Measurements from ENCODE around the gene CCT7.

GRCh38 chr2:73300926-73301325 lies 66.8 kb downstream of the CCT7 start:
- no peak for TF ChIP-seq POLR2AphosphoS5 (IDR thresholded peaks at IDR 0.05; ENCODE audit: low read depth, low read length)
- TF ChIP-seq FOXP2 (optimal IDR thresholded peaks at IDR 0.05; ENCODE audit: borderline replicate concordance, extremely low read depth, extremely low read length, insufficient read depth), result no peak
- TF ChIP-seq TAF1 (IDR thresholded peaks at IDR 0.05; ENCODE audit: borderline replicate concordance, insufficient read depth, low read length), result no peak
- TF ChIP-seq REST (IDR thresholded peaks at IDR 0.05; ENCODE audit: insufficient read depth in 1 of 2, low read depth in 2 of 2, low read length in 2 of 2), result no peak
- no peak for TF ChIP-seq SIN3A (IDR thresholded peaks at IDR 0.05; ENCODE audit: borderline replicate concordance, insufficient read depth, low read length)
